ENCODE measurements around the gene MSI2. TPM values are rescaled to one million over a fixed set of nuclear protein-coding genes. Genes with fewer than 3 reads are reported as not detected.

Gene MSI2
- total and polyA plus RNA-seq, 12 donors = 32.6 to 411 (median 148) TPM

DNA sequence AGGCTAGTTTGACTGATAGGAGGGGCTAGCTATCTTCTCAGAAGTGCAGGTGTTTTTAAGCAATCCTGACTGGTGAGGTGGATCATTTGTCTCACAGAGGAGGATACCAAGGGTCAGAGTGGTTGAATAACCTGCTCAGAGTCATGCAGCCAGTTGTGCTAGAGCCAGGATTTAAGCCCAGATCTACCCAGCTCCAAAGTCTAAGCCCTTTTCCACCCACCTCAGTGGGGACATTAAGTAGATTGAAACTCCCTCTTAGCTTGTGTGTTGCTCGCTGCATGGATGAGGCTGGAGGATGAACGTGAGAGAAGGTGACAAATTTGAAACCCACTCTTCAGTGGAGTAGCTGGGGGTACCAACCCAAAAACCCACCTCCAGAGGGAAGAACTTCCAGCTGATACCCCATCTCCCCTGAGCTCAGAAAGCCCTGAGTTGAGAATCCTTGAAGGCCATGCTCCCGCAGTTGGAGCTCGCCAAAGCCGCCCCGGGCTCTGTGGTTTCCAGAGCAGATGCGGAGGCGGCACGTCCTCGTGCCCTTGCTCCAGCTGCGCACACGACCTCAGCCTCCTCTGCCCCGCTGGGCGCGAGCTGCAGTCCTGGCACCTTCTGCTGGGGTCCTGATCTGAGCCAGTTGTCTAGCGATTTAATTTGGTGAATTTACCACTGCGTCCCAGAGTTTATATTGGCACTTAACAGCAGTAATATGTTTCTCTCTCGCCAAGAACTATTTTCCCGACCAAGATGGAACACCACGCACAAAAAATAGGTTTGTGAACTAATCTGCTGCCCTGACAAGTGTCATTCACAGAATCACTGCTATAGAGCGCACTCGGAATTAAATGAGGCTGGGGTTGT, 329.2 kb downstream of the MSI2 start:
- DNase-seq = no peak
- TF ChIP-seq, protein P1, sequence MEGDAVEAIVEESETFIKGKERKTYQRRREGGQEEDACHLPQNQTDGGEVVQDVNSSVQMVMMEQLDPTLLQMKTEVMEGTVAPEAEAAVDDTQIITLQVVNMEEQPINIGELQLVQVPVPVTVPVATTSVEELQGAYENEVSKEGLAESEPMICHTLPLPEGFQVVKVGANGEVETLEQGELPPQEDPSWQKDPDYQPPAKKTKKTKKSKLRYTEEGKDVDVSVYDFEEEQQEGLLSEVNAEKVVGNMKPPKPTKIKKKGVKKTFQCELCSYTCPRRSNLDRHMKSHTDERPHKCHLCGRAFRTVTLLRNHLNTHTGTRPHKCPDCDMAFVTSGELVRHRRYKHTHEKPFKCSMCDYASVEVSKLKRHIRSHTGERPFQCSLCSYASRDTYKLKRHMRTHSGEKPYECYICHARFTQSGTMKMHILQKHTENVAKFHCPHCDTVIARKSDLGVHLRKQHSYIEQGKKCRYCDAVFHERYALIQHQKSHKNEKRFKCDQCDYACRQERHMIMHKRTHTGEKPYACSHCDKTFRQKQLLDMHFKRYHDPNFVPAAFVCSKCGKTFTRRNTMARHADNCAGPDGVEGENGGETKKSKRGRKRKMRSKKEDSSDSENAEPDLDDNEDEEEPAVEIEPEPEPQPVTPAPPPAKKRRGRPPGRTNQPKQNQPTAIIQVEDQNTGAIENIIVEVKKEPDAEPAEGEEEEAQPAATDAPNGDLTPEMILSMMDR (IDR thresholded peaks at IDR 0.05) = no peak
- no peak for TF ChIP-seq POLR2A (IDR thresholded peaks at IDR 0.05)

DNA sequence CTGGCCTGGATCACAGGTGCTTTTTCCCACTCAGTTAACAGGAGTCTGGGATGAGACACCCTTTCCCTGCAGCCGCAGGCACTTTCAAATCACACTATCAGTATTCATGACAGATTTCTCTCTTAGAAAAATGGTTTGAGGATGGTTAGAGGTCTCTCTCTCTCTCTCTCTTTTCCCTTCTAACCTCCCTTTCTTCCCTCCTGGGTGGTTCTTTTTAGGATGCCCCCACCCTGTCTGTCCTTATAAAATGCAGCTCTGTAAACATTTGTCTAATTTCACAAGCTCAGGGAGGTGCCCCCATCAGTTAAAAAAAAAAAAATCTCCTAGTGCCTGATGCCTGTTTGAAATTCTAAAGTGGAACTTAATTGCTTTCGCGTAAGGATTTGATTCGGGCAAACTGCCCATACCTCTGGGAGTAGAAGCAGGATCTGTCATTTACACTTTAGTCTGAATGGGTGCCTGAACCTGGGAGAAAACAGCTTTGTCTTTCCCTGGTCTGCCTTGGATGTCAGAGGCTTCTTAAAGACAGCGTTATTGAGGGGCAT, 329.9 kb downstream of the MSI2 start:
- 83 to 88% (median 88%) methylated on average over 5 of the region's 5 CpGs for WGBS, 4 donors
- H3K27me3 ChIP-seq = no peaks in the 10 kb centered on the region
- H3K4me3 ChIP-seq = no peak overlapping the region
- no peaks in the 10 kb centered on the region for H3K36me3 ChIP-seq (replicated peaks in 1 of 2)
- no peaks in the 10 kb centered on the region for H3K9me3 ChIP-seq (replicated peaks in 1 of 3)
- TF ChIP-seq, protein P1 (IDR thresholded peaks at IDR 0.05) = no peak
- no peak for TF ChIP-seq POLR2A (IDR thresholded peaks at IDR 0.05)
- intact Hi-C loops (cut with DNase I) = no loop called here
- H3K4me1 ChIP-seq (replicated peaks in 1 of 2) = peaks cover 0 to 11% of the 10 kb centered on the region in 2 donors
- DNase-seq = no peak
- no peak overlapping the region for H3K27ac ChIP-seq

More for the DNA sequence above, 329.2 kb downstream of the MSI2 start:
- Histone ChIP-seq H3K4me1 (replicated peaks in 1 of 2) (peaks cover under 1 to 11% of the 10 kb centered on the region in 2 donors), H3K36me3 (replicated peaks in 1 of 2) (no peaks in the 10 kb centered on the region), H3K4me3 (no peak overlapping the region), H3K27me3 (no peaks in the 10 kb centered on the region), H3K9me3 (replicated peaks in 1 of 3) (no peaks in the 10 kb centered on the region), H3K27ac (no peak overlapping the region)
- WGBS, 4 donors = 87 to 96% (median 88%) methylated on average over 22 of the region's 22 CpGs
- intact Hi-C loops (cut with DNase I) = no loop called here

GRCh38 chr17:57586742-57587141, 330.4 kb downstream of the MSI2 start:
- WGBS, 4 donors = 82 to 95% (median 84%) methylated on average over 4 of the region's 4 CpGs
- DNase-seq = no peak

More at GRCh38 chr17:57586742-57587141, 330.4 kb downstream of the MSI2 start:
- H3K9me3 ChIP-seq (replicated peaks in 1 of 3) = no peaks in the 10 kb centered on the region
- TF ChIP-seq, protein P1 (IDR thresholded peaks at IDR 0.05) = no peak
- TF ChIP-seq POLR2A (IDR thresholded peaks at IDR 0.05) = no peak
- no peak overlapping the region for H3K4me3 ChIP-seq
- H3K27ac ChIP-seq = no peak overlapping the region
- intact Hi-C loops (cut with DNase I) = no loop called here
- H3K27me3 ChIP-seq = no peaks in the 10 kb centered on the region
- H3K36me3 ChIP-seq (replicated peaks in 1 of 2) = no peaks in the 10 kb centered on the region
- H3K4me1 ChIP-seq (replicated peaks in 1 of 2) = peaks cover 0 to 11% of the 10 kb centered on the region in 2 donors

Data from adrenal gland (tissue), 12 donors.